Measurements from ENCODE around the gene HPCAL1. TPM values are rescaled to one million over a fixed set of nuclear protein-coding genes. Genes with fewer than 3 reads are reported as not detected.

The HPCAL1 gene
- total and polyA plus RNA-seq, 2 of the 4 experiments (the other 2 are of a cell fraction) = 8.2 to 33.7 TPM

DNA sequence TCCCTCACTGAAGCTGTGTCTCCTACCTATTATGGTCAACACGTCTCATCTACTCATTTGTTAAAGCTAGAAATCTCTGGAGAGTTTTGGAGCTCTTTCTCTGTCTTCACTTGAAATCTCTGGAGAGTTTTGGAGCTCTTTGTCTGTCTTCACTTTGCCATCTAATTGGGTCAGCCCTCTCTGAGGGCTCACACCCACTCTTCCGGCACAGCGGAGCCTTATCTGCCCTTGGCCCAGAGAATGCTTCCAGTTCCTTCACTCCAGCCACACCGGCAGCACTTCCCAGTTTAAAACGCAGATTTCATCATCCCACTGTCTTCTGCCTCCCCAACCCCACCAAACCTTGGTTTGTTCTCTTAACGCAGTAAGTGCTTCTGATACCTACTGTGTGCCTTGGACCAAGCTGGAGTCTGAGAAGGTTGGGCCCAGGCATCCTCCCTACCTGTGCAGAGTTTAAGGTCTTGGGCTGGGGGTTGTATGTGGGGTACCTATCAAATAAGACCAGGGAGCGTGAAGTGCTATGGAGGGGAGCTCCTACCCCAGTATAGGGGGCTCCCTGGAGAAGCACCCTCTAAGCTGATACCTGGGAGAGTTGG lies 5.0 kb downstream of the HPCAL1 start:
- Histone ChIP-seq H3K27me3 (ENCODE audit: control insufficient read depth, insufficient read depth, low read length) (no peaks in the 10 kb centered on the region), H3K9me3 (ENCODE audit: control insufficient read depth, insufficient read depth, low read length) (no peaks in the 10 kb centered on the region), H2BK5ac (ENCODE audit: low read depth, low read length, poor library complexity, severe bottlenecking) (no peak overlapping the region), H4K91ac (ENCODE audit: insufficient read depth, low read depth, low read length) (no peak overlapping the region), H2AFZ (replicated peaks; ENCODE audit: low read length, poor library complexity) (no peak overlapping the region), H3K4ac (ENCODE audit: low read depth, low read length) (no peak overlapping the region), H3K4me1 (ENCODE audit: control insufficient read depth, insufficient read depth, low read length) (peaks cover 8% of the 10 kb centered on the region; the same call in 1 of the 2 replicates), H3K9me1 (ENCODE audit: insufficient read depth, low read length) (peaks cover 12% of the 10 kb centered on the region), H4K20me1 (ENCODE audit: insufficient read depth, low read length) (peaks cover 41% of the 10 kb centered on the region), H3K18ac (ENCODE audit: low read depth, low read length) (no peak overlapping the region), H2BK20ac (ENCODE audit: low read depth, low read length) (no peak overlapping the region), H2BK120ac (ENCODE audit: low read depth, low read length) (no peak overlapping the region), H3K27ac (ENCODE audit: insufficient read depth, low read length) (no peak overlapping the region), H3K9ac (ENCODE audit: low read depth, low read length) (no peak overlapping the region), H2BK15ac (ENCODE audit: low read depth, low read length) (no peak overlapping the region), H2AK9ac (replicated peaks; ENCODE audit: low read depth, low read length, poor library complexity) (no peak overlapping the region), H3K4me2 (ENCODE audit: low read depth, low read length) (no peak overlapping the region), H4K8ac (ENCODE audit: low read depth in 2 of 2, low read length in 2 of 2) (no peak overlapping the region), H3K56ac (ENCODE audit: extremely low read depth, insufficient read depth, low read length) (no peak overlapping the region), H3K14ac (replicated peaks; ENCODE audit: low read depth, low read length) (no peak overlapping the region), H4K5ac (ENCODE audit: low read depth, low read length) (no peak overlapping the region), H3K79me1 (ENCODE audit: low read depth in 1 of 2, low read length in 2 of 2) (peaks cover 35 to 82% of the 10 kb centered on the region in 2 experiments), H2AK5ac (ENCODE audit: low read depth, low read length) (no peak overlapping the region), H3K4me3 (ENCODE audit: insufficient read depth, low read depth, low read length) (no peak overlapping the region), H3K23ac (ENCODE audit: low read depth, low read length) (no peak overlapping the region), H3K36me3 (ENCODE audit: control insufficient read depth, insufficient read depth, low read length) (peaks cover 2% of the 10 kb centered on the region; the same call in 1 of the 2 replicates)
- no CpG with 5 or more reads among the region's 7 CpGs for WGBS, 2 experiments (ENCODE audit: extremely low coverage in 2 of 2, insufficient read length in 1 of 2)
- DNase-seq (no peak), ATAC-seq (ENCODE audit: low read depth) (no peak)
- no peak for TF ChIP-seq BHLHE40 (IDR thresholded peaks at IDR 0.05; ENCODE audit: low read depth, low read length)
- TF ChIP-seq POLR2A (IDR thresholded peaks at IDR 0.05; ENCODE audit: low read depth, low read length) = no peak
- TF ChIP-seq RAD21 (IDR thresholded peaks at IDR 0.05; ENCODE audit: low read length) = no peak
- no peak for TF ChIP-seq CHD1 (IDR thresholded peaks at IDR 0.05; ENCODE audit: low read depth, low read length)
- TF ChIP-seq, protein P1, sequence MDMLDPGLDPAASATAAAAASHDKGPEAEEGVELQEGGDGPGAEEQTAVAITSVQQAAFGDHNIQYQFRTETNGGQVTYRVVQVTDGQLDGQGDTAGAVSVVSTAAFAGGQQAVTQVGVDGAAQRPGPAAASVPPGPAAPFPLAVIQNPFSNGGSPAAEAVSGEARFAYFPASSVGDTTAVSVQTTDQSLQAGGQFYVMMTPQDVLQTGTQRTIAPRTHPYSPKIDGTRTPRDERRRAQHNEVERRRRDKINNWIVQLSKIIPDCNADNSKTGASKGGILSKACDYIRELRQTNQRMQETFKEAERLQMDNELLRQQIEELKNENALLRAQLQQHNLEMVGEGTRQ (IDR thresholded peaks at IDR 0.05; ENCODE audit: low read depth, low read length) = no peak
- TF ChIP-seq CEBPB (IDR thresholded peaks at IDR 0.05; ENCODE audit: low read depth, low read length) = no peak
- no peak for TF ChIP-seq RFX5 (IDR thresholded peaks at IDR 0.05; ENCODE audit: low read depth, low read length)
- ChIA-PET CTCF (interaction anchor here (0.6 kb wide), 1 partner anchor 349 kb away, joined by 3 read pairs; no protein-coding TSS in a partner anchor), POLR2A (ENCODE audit: unreplicated experiment) (no interaction called here)
- intact Hi-C loops (cut with micrococcal nuclease) = no loop called here
- in situ Hi-C loops (cut with MboI; ENCODE audit: low sequenced_read_pairs) = no loop called here
- BruUV-seq (replicated peaks) = no TSS peak
- dilution Hi-C loops (cut with HindIII; ENCODE audit: low sequenced_read_pairs, unreplicated experiment) = no loop called here
